Mesothelial cell of epicardium (in vitro differentiated cells): ENCODE results near the gene CEP350. TPM values are rescaled to one million over a fixed set of nuclear protein-coding genes. Genes with fewer than 3 reads are reported as not detected.

Experiments
- DNase-seq, 2 experiments: peaks; one replicate each; pipeline ENCODE4 v3.0.0; 2021; ENCODE audit warnings: low spot score in 2 of 2; ENCODE audit not compliant: unreplicated experiment in 2 of 2
- H3K27ac Mint-ChIP-seq: 2 replicates; pipeline ENCODE4 v1.8.0; 2021; ENCODE audit warnings: mixed read lengths
- H3K27me3 Mint-ChIP-seq: 2 replicates; pipeline ENCODE4 v1.8.0; 2021; ENCODE audit warnings: low read depth, mixed read lengths
- H3K36me3 Mint-ChIP-seq: 2 replicates; pipeline ENCODE4 v1.8.0; 2021; ENCODE audit warnings: mixed read lengths
- H3K4me1 Mint-ChIP-seq: 2 replicates; pipeline ENCODE4 v1.8.0; 2021; ENCODE audit warnings: mixed read lengths
- H3K4me3 Mint-ChIP-seq: 2 replicates; pipeline ENCODE4 v1.8.0; 2021; ENCODE audit warnings: mild to moderate bottlenecking, moderate library complexity, mixed read lengths
- H3K9me3 Mint-ChIP-seq: 2 replicates; pipeline ENCODE4 v1.8.0; 2021; ENCODE audit warnings: mixed read lengths
- CTCF ChIP-seq: fragments of 200-600 bp; sonication (generic); IDR thresholded peaks from one replicate; pipeline ENCODE4 v1.5.0; 2021; ENCODE audit warnings: antibody characterized with exemption; ENCODE audit not compliant: unreplicated experiment
- total RNA-seq: library from RNA; stranded (reverse); gene quantifications from 3 replicates; pipeline ENCODE4 v1.2.1, GENCODE V29; 2021

CEP350 gene
- total RNA-seq, 1 donor from 2014 or later = 58.0 TPM

- Mint-ChIP-seq H3K27me3 (peaks cover 2% of the 10 kb centered on the region), H3K36me3 (no peaks in the 10 kb centered on the region), H3K4me3 (no peak overlapping the region), H3K9me3 (no peaks in the 10 kb centered on the region), H3K4me1 (peaks cover 8% of the 10 kb centered on the region), H3K27ac (no peak overlapping the region)
- DNase-seq = no peak
- no peak for TF ChIP-seq CTCF
Observed at GRCh38 chr1:179950651-179951050, 4.0 kb upstream of the CEP350 start.

- Mint-ChIP-seq H3K4me3 (no peak overlapping the region), H3K4me1 (peaks cover 16% of the 10 kb centered on the region), H3K27ac (no peak overlapping the region), H3K36me3 (no peaks in the 10 kb centered on the region), H3K27me3 (peaks cover 2% of the 10 kb centered on the region), H3K9me3 (no peaks in the 10 kb centered on the region)
- no peak for TF ChIP-seq CTCF
- DNase-seq = no peak
Observed at GRCh38 chr1:179951383-179952144, 3.0 kb upstream of the CEP350 start.

GRCh38 chr1:179952186-179952585 lies 2.4 kb upstream of the CEP350 start:
- Mint-ChIP-seq H3K36me3 (no peaks in the 10 kb centered on the region), H3K27me3 (peaks cover 2% of the 10 kb centered on the region), H3K9me3 (no peaks in the 10 kb centered on the region), H3K4me1 (peaks cover 21% of the 10 kb centered on the region), H3K27ac (no peak overlapping the region), H3K4me3 (no peak overlapping the region)
- no peak for DNase-seq
- no peak for TF ChIP-seq CTCF

GRCh38 chr1:179953974-179954492 lies 577 bp upstream of the CEP350 start:
- TF ChIP-seq CTCF = no peak

GRCh38 chr1:179955287-179955680 lies 674 bp downstream of the CEP350 start:
- H3K27me3 Mint-ChIP-seq = no peaks in the 10 kb centered on the region
- peak overlapping the region; percentile 96 for H3K27ac Mint-ChIP-seq
- H3K9me3 Mint-ChIP-seq = no peaks in the 10 kb centered on the region
- H3K36me3 Mint-ChIP-seq = no peaks in the 10 kb centered on the region
- TF ChIP-seq CTCF = no peak
- peaks cover 24% of the 10 kb centered on the region for H3K4me1 Mint-ChIP-seq
- H3K4me3 Mint-ChIP-seq = peak overlapping the region; percentile 87
- no peak for DNase-seq

More at GRCh38 chr1:179953974-179954492, 577 bp upstream of the CEP350 start:
- peaks cover 24% of the 10 kb centered on the region for H3K4me1 Mint-ChIP-seq
- peaks cover 2% of the 10 kb centered on the region for H3K27me3 Mint-ChIP-seq
- no peaks in the 10 kb centered on the region for H3K36me3 Mint-ChIP-seq
- H3K9me3 Mint-ChIP-seq = no peaks in the 10 kb centered on the region
- peak overlapping the region; percentile 87 for H3K4me3 Mint-ChIP-seq
- H3K27ac Mint-ChIP-seq = peak overlapping the region; percentile 90
- peak in 1 of 2 experiments; percentile 42 for DNase-seq
